LNCaP clone FGC (cell line): Measurements from ENCODE around the gene CALML4.

ENCODE experiments used
- DNase-seq: peaks from one replicate; pipeline ENCODE4 v3.0.0-alpha.2; 2011; ENCODE audit warnings: low read depth
- H3K4me3 ChIP-seq: 2 replicates; pipeline ENCODE4 v1.5.1; 2011; ENCODE audit warnings: mild to moderate bottlenecking, low read depth, low read length, control low read depth
- CTCF ChIP-seq: IDR thresholded peaks from 2 replicates; pipeline ENCODE4 v1.5.1; 2012; ENCODE audit warnings: mild to moderate bottlenecking; ENCODE audit not compliant: control insufficient read depth, insufficient read depth; ENCODE audit errors: extremely low read depth

CALML4 gene

GRCh38 chr15:68210409-68210756 lies 5.3 kb upstream of the CALML4 start:
- TF ChIP-seq CTCF: no peak
- no peak overlapping the region for H3K4me3 ChIP-seq
- no peak for DNase-seq

- no peak for TF ChIP-seq CTCF
- DNase-seq: no peak
- no peak overlapping the region for H3K4me3 ChIP-seq
These were observed 4.7 kb upstream of the CALML4 start for GRCh38 chr15:68209735-68210408.

GRCh38 chr15:68209272-68209671 lies 4.1 kb upstream of the CALML4 start:
- no peak for DNase-seq
- TF ChIP-seq CTCF: no peak
- H3K4me3 ChIP-seq: no peak overlapping the region

GRCh38 chr15:68208636-68209240 lies 3.6 kb upstream of the CALML4 start:
- no peak for DNase-seq
- H3K4me3 ChIP-seq: no peak overlapping the region

GRCh38 chr15:68208136-68208535 lies 3.0 kb upstream of the CALML4 start:
- H3K4me3 ChIP-seq: no peak overlapping the region
- DNase-seq: no peak
- TF ChIP-seq CTCF: no peak

More at GRCh38 chr15:68208636-68209240, 3.6 kb upstream of the CALML4 start:
- no peak for TF ChIP-seq CTCF

- no peak for TF ChIP-seq CTCF
- H3K4me3 ChIP-seq: no peak overlapping the region
- DNase-seq: no peak
These were observed 2.2 kb upstream of the CALML4 start for GRCh38 chr15:68207176-68207935.
